Fibroblast of villous mesenchyme (primary cell): Measurements from ENCODE around the gene AKR7A2. TPM values are rescaled to one million over a fixed set of nuclear protein-coding genes. Genes with fewer than 3 reads are reported as not detected.
A peak's percentile ranks its signal among the peaks of the same experiment; 100 is the strongest.
"Not testable (repeated sequence)": the region's sequence is repeated elsewhere in the genome, so short reads cannot be mapped to it uniquely, and the experiment has no call there.

Source experiments
- DNase-seq: peaks from one replicate; pipeline ENCODE4 v3.0.0-alpha.2; 2010; ENCODE audit warnings: low read depth
- H3K4me3 ChIP-seq: 2 replicates; pipeline ENCODE4 v1.5.1; 2011; ENCODE audit warnings: low read depth, mild to moderate bottlenecking, low read length
- CTCF ChIP-seq: IDR thresholded peaks from 2 replicates; pipeline ENCODE4 v1.5.1; 2012; ENCODE audit warnings: low read depth, mild to moderate bottlenecking, low read length; ENCODE audit not compliant: insufficient read depth
- total RNA-seq: library from RNA; depleted of rRNA; stranded (reverse); fragments of >200 nt; gene quantifications from 2 replicates; pipeline ENCODE4 v1.2.3, GENCODE V29; 2012

The AKR7A2 gene
- total RNA-seq, 1 donor = 55.3 TPM

- peak overlapping the region; percentile 56 for H3K4me3 ChIP-seq
- DNase-seq = no peak
These were observed 22.7 kb downstream of the AKR7A2 start for GRCh38 chr1:19289244-19289643.

GRCh38 chr1:19288324-19289241, 23.4 kb downstream of the AKR7A2 start, which contains the start of gene AKR7A3:
Gene AKR7A3, minus strand, starts transcription at chr1:19288770. Its CDS starts 61 bp downstream, at chr1:19288709.
- DNase-seq = peak; percentile 20
- peak within 1 kb of the TSS; percentile 56 for H3K4me3 ChIP-seq

More at GRCh38 chr1:19289244-19289643, 22.7 kb downstream of the AKR7A2 start:
- no peak for TF ChIP-seq CTCF

GRCh38 chr1:19287436-19288185, 24.3 kb downstream of the AKR7A2 start:
- no peak for DNase-seq
- H3K4me3 ChIP-seq = no peak overlapping the region
- no peak for TF ChIP-seq CTCF

GRCh38 chr1:19285807-19286206, 26.1 kb downstream of the AKR7A2 start:
- DNase-seq, H3K4me3 ChIP-seq: not testable (repeated sequence)

- not testable (repeated sequence) for H3K4me3 ChIP-seq, DNase-seq
These were observed 26.6 kb downstream of the AKR7A2 start for GRCh38 chr1:19285366-19285765.

GRCh38 chr1:19284881-19285280, 27.1 kb downstream of the AKR7A2 start:
- no peak for DNase-seq
- H3K4me3 ChIP-seq = no peak overlapping the region
- TF ChIP-seq CTCF = no peak

- H3K4me3 ChIP-seq = no peak overlapping the region
- no peak for TF ChIP-seq CTCF
- DNase-seq = no peak
These were observed 28.1 kb downstream of the AKR7A2 start for GRCh38 chr1:19283891-19284290.

- no peak for DNase-seq
- TF ChIP-seq CTCF = no peak
- H3K4me3 ChIP-seq = no peak overlapping the region
These were observed 37.3 kb downstream of the AKR7A2 start for GRCh38 chr1:19274636-19275035.

- not testable (repeated sequence) for H3K4me3 ChIP-seq, DNase-seq
These were observed 38.0 kb downstream of the AKR7A2 start for GRCh38 chr1:19273844-19274531.
